ENCODE measurements around the gene CSK.

GRCh38 chr15:74812533-74812932, 30.7 kb downstream of the CSK start, which contains the start of gene LMAN1L:
- TF ChIP-seq TEAD4 (IDR thresholded peaks at IDR 0.05) (no peak), YY1 (IDR thresholded peaks at IDR 0.05; ENCODE audit: low read depth) (no peak)
